GM12801 (cell line): Measurements from ENCODE around the gene RALGAPA2.

Source experiments
- TF ChIP-seq, protein P1 (sequence below): IDR thresholded peaks from one replicate; pipeline ENCODE4 v1.5.1; 2011; ENCODE audit warnings: control low read depth; ENCODE audit not compliant: insufficient read length; ENCODE audit errors: extremely low read depth

Gene RALGAPA2

DNA sequence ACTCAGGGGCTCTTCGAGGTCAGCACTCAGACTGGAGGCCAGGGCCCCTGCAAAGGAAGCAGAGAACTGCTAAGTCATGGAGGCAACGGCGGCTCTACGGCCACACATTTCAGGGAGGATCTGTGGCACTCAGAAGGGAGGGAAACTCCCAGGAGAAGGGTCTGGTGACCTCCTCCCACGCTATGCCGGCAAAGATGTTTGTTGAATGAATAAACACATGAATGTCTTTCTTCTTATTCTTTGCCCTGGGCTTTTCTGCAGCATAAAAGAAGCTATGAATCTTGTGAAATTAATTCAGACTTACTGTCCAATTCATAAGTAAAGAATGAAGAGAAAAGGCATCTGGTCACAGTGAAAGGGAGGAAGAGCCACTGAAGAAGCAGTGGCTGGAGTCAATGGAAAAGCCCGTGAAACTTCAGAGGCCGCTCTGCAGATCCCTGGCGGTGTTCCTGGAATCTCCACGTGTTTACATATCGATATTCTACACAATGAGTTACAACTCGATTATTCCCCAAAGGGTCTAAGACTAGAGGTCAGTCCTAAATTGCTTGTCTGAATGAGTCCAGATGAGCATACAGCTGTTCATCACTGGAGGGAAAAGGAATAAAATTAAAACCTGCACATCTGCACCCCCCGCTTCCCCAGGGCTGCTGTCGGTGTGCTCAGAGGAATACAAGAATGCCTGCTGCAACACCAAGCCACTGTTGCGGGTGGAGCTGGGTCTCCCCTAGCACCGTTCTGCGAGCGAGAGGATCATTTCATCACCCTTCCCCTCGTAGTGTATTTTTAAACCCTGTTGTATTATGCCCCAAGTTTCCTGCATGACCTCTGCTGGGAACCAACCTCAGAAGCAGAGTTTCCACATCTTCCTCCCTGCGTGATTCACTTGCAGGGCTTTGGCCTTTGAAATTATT, 319.0 kb downstream of the RALGAPA2 start:
- TF ChIP-seq, protein P1, sequence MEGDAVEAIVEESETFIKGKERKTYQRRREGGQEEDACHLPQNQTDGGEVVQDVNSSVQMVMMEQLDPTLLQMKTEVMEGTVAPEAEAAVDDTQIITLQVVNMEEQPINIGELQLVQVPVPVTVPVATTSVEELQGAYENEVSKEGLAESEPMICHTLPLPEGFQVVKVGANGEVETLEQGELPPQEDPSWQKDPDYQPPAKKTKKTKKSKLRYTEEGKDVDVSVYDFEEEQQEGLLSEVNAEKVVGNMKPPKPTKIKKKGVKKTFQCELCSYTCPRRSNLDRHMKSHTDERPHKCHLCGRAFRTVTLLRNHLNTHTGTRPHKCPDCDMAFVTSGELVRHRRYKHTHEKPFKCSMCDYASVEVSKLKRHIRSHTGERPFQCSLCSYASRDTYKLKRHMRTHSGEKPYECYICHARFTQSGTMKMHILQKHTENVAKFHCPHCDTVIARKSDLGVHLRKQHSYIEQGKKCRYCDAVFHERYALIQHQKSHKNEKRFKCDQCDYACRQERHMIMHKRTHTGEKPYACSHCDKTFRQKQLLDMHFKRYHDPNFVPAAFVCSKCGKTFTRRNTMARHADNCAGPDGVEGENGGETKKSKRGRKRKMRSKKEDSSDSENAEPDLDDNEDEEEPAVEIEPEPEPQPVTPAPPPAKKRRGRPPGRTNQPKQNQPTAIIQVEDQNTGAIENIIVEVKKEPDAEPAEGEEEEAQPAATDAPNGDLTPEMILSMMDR, result no peak

DNA sequence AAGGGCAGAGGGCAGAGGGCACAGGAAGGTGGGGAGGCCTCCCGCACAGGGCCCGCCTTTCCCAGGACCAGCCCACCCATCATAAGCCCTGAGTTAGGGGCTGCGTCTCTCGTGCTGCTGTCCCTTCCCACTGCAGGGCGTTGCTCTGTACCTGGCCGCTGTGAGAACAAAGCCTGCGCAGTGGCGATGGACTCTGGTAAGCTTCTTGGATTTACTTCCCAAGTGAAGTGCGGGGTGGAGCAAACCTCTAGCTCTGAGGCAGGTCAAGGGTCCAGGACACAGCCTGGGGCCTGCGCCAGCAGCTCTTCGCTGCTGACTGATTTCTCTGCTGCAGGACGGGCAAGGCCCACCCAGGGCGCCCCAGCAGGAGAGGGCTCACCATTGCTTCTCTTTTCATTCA, 320.7 kb downstream of the RALGAPA2 start:
- TF ChIP-seq, protein P1, result no peak

DNA sequence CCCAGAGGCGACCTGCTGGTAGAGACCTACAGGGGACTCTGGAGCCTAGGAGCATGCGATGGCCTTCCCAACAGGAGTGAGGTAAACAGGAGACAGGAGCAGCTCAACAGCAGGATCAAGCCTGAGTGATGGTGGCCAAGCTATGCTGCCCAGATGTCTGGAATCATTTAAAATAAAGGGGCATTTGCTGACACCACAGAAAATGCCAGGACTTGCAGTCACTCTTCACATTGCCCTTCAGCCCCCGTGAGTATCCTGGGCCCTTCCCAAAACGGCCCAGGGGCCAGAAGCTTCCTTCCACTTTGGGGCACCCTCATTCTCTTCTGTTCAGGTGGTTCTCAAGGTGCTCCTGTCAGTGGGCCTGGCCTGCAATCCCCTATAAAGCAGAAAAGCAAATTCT, 321.3 kb downstream of the RALGAPA2 start:
- TF ChIP-seq, protein P1, result no peak

DNA sequence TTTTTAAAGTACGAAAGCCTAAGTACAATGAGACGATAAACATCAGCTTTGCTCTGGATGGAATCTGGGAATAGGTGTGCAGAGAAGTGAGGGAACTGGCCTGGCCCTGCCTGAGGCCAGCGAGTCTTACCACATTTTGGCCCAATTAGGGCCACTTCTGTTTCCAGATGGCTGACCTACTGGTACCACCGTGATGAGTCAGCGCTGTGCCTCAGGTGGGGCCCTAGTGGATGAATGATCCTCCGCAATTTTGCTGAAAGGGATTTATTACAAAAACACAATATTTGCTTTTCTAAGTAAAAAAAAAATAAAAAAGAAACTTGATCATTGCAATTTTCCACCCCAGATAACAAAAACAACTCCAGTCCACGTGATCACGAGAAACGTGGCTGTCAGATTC, 322.1 kb downstream of the RALGAPA2 start:
- TF ChIP-seq, protein P1, result no peak

DNA sequence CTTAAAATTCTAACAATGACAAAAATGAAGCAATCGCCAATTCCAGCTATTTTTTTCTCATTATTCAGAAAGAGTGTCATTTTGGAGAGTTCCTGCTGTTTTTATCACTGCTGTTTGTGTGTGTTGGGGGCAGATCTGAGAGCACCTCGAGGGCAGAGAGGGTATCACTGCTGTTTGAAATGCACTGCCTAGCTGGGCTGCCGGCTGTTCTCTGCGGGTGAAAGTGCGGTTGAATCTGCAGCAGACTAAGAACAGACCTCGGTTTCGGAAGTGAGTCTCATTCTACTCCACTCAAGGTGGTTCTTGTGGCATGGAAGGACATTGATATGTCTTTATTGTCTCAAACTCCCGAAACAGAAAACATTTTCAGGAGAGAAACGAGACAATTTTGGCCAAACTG, 326.3 kb downstream of the RALGAPA2 start:
- TF ChIP-seq, protein P1, result no peak

DNA sequence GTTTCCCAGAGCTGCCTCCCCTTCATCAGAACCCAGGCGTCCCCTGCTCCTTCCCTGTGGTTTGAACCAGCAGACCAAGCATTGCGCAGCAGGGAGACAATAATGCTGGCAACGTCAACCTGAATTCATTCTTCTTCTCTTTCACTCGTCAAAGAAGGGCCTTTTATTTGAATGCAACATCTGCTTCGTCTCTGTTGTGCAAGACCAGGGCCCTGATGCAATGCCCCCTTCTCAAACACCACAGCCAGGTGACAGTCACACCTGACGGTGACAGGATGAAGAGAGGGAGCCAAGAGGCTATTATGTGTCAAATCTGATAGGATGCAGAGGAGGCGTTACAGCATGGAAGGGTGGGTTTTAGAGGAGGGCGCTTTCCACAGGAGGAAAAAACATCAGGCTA, 336.6 kb downstream of the RALGAPA2 start:
- TF ChIP-seq, protein P1, result no peak

DNA sequence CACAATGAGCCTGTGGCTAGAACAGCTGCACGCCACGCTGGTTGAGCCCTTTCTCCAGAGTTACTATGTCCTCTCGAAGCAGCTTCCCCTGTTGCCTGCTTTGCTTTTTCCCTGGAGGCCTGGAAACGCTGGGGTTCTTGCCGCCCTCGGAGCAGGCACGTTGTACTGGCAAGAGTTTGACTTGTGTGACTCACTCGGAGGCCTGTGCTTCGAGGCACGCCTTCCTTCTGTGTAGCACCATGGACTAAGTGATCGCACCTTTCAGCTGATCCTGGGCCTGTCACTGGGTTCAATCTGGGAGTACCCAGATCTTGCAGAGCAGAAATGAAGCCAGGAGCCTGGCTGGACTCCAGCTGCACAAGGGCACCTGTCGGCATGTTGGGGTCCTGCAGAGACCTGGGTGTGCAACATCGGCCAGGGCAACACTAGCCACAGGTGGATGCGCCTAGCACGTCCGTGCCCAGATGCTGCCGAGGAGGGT, 339.3 kb downstream of the RALGAPA2 start:
- TF ChIP-seq, protein P1, result no peak
